B cell (primary cell): ENCODE data around the gene SLC25A29. TPM values are rescaled to one million over a fixed set of nuclear protein-coding genes. Genes with fewer than 3 reads are reported as not detected.
A peak's percentile ranks its signal among the peaks of the same experiment; 100 is the strongest.

Experiments used
- ATAC-seq: fragments of 200-7000 bp; cut with Tn5 transposase; one replicate; pipeline ENCODE4 v1.10.0; 2021; ENCODE audit warnings: low read depth, mild to moderate bottlenecking, moderate number of reproducible peaks, moderate library complexity
- CTCF ChIA-PET: fragments of 350-600 bp; sonication (Branson Sonifier 250); formaldehyde crosslinking; loops from one replicate; lab custom pipeline; 2021; ENCODE audit warnings: antibody characterized with exemption, inconsistent platforms; lab: Charles Lee
- POLR2A ChIA-PET: fragments of 350-600 bp; sonication (Branson Sonifier 250); formaldehyde crosslinking; loops from one replicate; lab custom pipeline; 2021; ENCODE audit warnings: antibody characterized with exemption; lab: Charles Lee
- DNase-seq: peaks from one replicate; pipeline ENCODE4 v3.0.0; 2013
- H2AFZ ChIP-seq: 2 replicates; pipeline ENCODE4 v1.6.1; 2012; ENCODE audit warnings: mild to moderate bottlenecking, low read depth, low read length; ENCODE audit not compliant: insufficient read depth, poor library complexity, severe bottlenecking
- H3K27ac ChIP-seq, 2 donors: 1 replicate in 1 of 2; 2 replicates in 1 of 2; pipeline ENCODE4 v1.5.1; 2012 to 2013; ENCODE audit warnings: low read length in 2 of 2, mild to moderate bottlenecking in 2 of 2, moderate library complexity in 1 of 2
- H3K27me3 ChIP-seq, 4 experiments: fragments of 200-600 bp in 1 of 4; sonication (generic) in 1 of 4; replicated peaks in 1 of 4; 1 replicate in 2 of 4; 2 replicates in 2 of 4; pipeline versions ENCODE4 v1.6.1 to v1.7.0; 2013 to 2016; ENCODE audit warnings: low read length in 3 of 4, mild to moderate bottlenecking in 2 of 4, mixed read lengths in 1 of 4, moderate library complexity in 1 of 4; ENCODE audit not compliant: insufficient read depth in 4 of 4, control insufficient read depth in 3 of 4; ENCODE audit errors: control extremely low read depth in 1 of 4
- H3K36me3 ChIP-seq, 2 experiments: replicated peaks in 1 of 2; 1 replicate in 1 of 2; 2 replicates in 1 of 2; pipeline versions ENCODE4 v1.6.1 to v1.7.1; 2013; ENCODE audit warnings: low read length in 1 of 2; ENCODE audit not compliant: insufficient read depth in 2 of 2, control insufficient read depth in 1 of 2; ENCODE audit errors: control extremely low read depth in 1 of 2, extremely low read depth in 1 of 2
- H3K4me1 ChIP-seq, 2 donors: fragments of 200-600 bp in 1 of 2; sonication (generic) in 1 of 2; 1 replicate in 1 of 2; 2 replicates in 1 of 2; pipeline versions ENCODE4 v1.5.1 to v1.6.1; 2013 to 2017; ENCODE audit warnings: low read length in 2 of 2; ENCODE audit not compliant: control insufficient read depth in 2 of 2, insufficient read depth in 2 of 2
- H3K4me2 ChIP-seq: replicated peaks from 2 replicates; pipeline ENCODE3; 2012; ENCODE audit warnings: mild to moderate bottlenecking, low read depth, low read length; ENCODE audit not compliant: poor library complexity, severe bottlenecking
- H3K4me3 ChIP-seq, 5 experiments: fragments of 200-600 bp in 1 of 5; sonication (generic) in 1 of 5; 1 replicate in 3 of 5; 2 replicates in 2 of 5; pipeline versions ENCODE4 v1.5.1 to v1.7.0; 2011 to 2016; ENCODE audit warnings: low read length in 4 of 5, mild to moderate bottlenecking in 4 of 5, low read depth in 2 of 5, control low read depth in 1 of 5, moderate library complexity in 1 of 5; ENCODE audit not compliant: insufficient read depth in 1 of 5; ENCODE audit errors: control extremely low read depth in 1 of 5, extremely low read depth in 1 of 5
- H3K79me2 ChIP-seq: fragments of 200-600 bp; sonication (generic); one replicate; pipeline ENCODE4 v1.6.0; 2016; ENCODE audit warnings: low read length; ENCODE audit not compliant: control insufficient read depth, insufficient read depth
- H3K9ac ChIP-seq: fragments of 200-600 bp; sonication (generic); 2 replicates; pipeline ENCODE4 v1.6.1; 2017; ENCODE audit warnings: mild to moderate bottlenecking, low read length, moderate library complexity
- H3K9me3 ChIP-seq, 3 donors: one replicate each; pipeline versions ENCODE4 v1.6.1 to v1.7.1; 2013; ENCODE audit warnings: low read length in 2 of 3; ENCODE audit not compliant: control insufficient read depth in 2 of 3, insufficient read depth in 1 of 3; ENCODE audit errors: control extremely low read depth in 1 of 3
- H4K20me1 ChIP-seq: 2 replicates; pipeline ENCODE4 v1.6.0; 2012; ENCODE audit warnings: mild to moderate bottlenecking, low read length; ENCODE audit not compliant: insufficient read depth, control insufficient read depth, poor library complexity, severe bottlenecking
- H3K27ac Mint-ChIP-seq: one replicate; pipeline ENCODE4 v1.8.0; 2021; ENCODE audit warnings: mixed read lengths
- H3K27me3 Mint-ChIP-seq: one replicate; pipeline ENCODE4 v1.8.0; 2021; ENCODE audit warnings: mixed read lengths
- H3K4me1 Mint-ChIP-seq: one replicate; pipeline ENCODE4 v1.8.0; 2021; ENCODE audit warnings: mixed read lengths
- H3K4me3 Mint-ChIP-seq: one replicate; pipeline ENCODE4 v1.8.0; 2021; ENCODE audit warnings: mixed read lengths
- H3K9me3 Mint-ChIP-seq: one replicate; pipeline ENCODE4 v1.8.0; 2022; ENCODE audit warnings: mixed read lengths; ENCODE audit not compliant: insufficient read depth
- EZH2 ChIP-seq: IDR thresholded peaks from 2 replicates; pipeline ENCODE4 v1.6.1; 2012; ENCODE audit warnings: borderline replicate concordance, low read depth, mild to moderate bottlenecking, moderate library complexity, low read length; ENCODE audit not compliant: insufficient read depth, poor library complexity, severe bottlenecking
- WGBS: methylation state at CpG from one replicate; pipeline ENCODE4 v1.1.5; 2013; ENCODE audit warnings: missing lambda C conversion rate; ENCODE audit not compliant: insufficient coverage; 5-methylcytosine and 5-hydroxymethylcytosine counted together
- intact Hi-C: fragments of 100-400 bp; cut with micrococcal nuclease; formaldehyde crosslinking; loops from one replicate; pipeline ENCODE4 v1.10.0; 2022
- polyA plus RNA-seq: library from polyadenylated mRNA; depleted of rRNA; stranded (reverse); fragments of >200 nt; gene quantifications from 2 replicates; pipeline ENCODE4 v1.2.3, GENCODE V29; 2012
- total RNA-seq, 2 donors: library from RNA; stranded (reverse); fragments of 120-200 nt in 1 of 2; gene quantifications; 1 replicate in 1 of 2; 2 replicates in 1 of 2; pipeline versions ENCODE4 v1.2.3 to v1.2.4, GENCODE V29; 2013 to 2022
- TF ChIP-seq, protein P1 (sequence below): fragments of 200-600 bp; IDR thresholded peaks from one replicate; pipeline ENCODE4 v1.8.0; 2022; ENCODE audit warnings: antibody characterized with exemption, mild to moderate bottlenecking

The SLC25A29 gene
- total and polyA plus RNA-seq, 2 donors (not counting 1 experiment from before 2014, with no cell fraction given) = 15.1 to 99.9 TPM

DNA sequence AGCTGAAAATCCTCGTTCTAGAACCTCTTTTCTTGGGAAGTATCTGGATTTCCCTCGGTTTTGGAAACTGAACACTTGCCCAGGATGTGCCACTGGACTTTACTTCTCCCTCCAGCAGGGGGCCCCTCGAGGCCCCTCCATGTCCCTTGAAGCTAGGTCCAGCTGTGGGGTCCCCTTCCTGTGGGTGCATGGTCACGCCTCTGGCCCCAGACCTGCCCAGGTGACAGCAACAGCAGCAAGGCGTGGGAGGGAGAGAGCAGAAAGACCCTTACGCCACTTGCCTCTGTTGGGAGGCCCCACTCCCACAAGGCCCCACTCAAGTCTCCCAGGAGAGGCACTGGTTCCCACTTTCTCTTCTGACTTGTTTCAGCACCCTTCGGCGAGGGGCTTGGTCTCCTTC, 3.1 kb downstream of the SLC25A29 start:
- no peak overlapping the region for H3K4me3 ChIP-seq
- Mint-ChIP-seq H3K4me3 (no peak overlapping the region), H3K27ac (peak overlapping the region; percentile 20), H3K9me3 (no peaks in the 10 kb centered on the region), H3K27me3 (no peaks in the 10 kb centered on the region), H3K4me1 (peaks cover 33% of the 10 kb centered on the region)
- ATAC-seq = no peak
- CTCF ChIA-PET = interaction anchor here (0.7 to 2.1 kb wide), 7 partner anchors 10 to 80 kb away, joined by 3 to 11 read pairs (median 4); no protein-coding TSS in a partner anchor
- H3K4me2 ChIP-seq = no peak overlapping the region
- no peaks in the 10 kb centered on the region for H4K20me1 ChIP-seq
- POLR2A ChIA-PET = interaction anchor here (1.6 kb wide), 1 partner anchor 9 kb away, joined by 3 read pairs; no protein-coding TSS in a partner anchor
- H3K27me3 ChIP-seq = peaks cover 0 to 3% (median 0%) of the 10 kb centered on the region in 4 experiments
- peaks cover 20% of the 10 kb centered on the region for H3K79me2 ChIP-seq
- no peaks in the 10 kb centered on the region for H3K36me3 ChIP-seq
- WGBS = 60% methylated on average over 8 of the region's 8 CpGs
- TF ChIP-seq, protein P1, sequence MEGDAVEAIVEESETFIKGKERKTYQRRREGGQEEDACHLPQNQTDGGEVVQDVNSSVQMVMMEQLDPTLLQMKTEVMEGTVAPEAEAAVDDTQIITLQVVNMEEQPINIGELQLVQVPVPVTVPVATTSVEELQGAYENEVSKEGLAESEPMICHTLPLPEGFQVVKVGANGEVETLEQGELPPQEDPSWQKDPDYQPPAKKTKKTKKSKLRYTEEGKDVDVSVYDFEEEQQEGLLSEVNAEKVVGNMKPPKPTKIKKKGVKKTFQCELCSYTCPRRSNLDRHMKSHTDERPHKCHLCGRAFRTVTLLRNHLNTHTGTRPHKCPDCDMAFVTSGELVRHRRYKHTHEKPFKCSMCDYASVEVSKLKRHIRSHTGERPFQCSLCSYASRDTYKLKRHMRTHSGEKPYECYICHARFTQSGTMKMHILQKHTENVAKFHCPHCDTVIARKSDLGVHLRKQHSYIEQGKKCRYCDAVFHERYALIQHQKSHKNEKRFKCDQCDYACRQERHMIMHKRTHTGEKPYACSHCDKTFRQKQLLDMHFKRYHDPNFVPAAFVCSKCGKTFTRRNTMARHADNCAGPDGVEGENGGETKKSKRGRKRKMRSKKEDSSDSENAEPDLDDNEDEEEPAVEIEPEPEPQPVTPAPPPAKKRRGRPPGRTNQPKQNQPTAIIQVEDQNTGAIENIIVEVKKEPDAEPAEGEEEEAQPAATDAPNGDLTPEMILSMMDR = peak; percentile 37
- no peak for TF ChIP-seq EZH2
- no peak overlapping the region for H3K9ac ChIP-seq
- peaks cover 16 to 32% of the 10 kb centered on the region in 2 donors for H3K4me1 ChIP-seq
- intact Hi-C loops = loop anchor here (10.0 kb wide), 1 partner anchor 698 kb away; the partner anchor contains the start of gene CCDC85C
- no peaks in the 10 kb centered on the region for H3K9me3 ChIP-seq
- peak; percentile 35 for DNase-seq
- H3K27ac ChIP-seq = no peak overlapping the region
- H2AFZ ChIP-seq = no peak overlapping the region

DNA sequence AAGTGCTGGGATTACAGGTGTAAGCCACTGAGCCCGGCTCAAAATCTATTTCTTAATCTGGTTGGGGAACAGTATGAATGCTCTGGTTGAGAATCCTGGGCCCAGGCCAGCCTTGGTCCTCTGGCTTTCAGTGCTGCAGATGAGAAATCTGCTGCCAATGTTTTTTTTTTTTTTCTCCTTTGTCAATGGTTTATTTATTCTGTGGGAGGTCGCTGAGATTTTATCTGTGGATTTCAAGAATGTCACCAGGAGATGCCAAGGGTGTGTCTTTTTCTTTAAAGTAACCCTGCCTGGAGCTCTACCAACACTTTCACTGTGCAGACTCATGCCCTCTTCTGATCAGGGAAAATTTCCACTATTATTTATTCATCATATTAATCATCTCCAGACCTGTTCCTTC, 3.6 kb downstream of the SLC25A29 start:
- Mint-ChIP-seq H3K9me3 (no peaks in the 10 kb centered on the region), H3K4me3 (no peak overlapping the region), H3K4me1 (peaks cover 38% of the 10 kb centered on the region), H3K27me3 (no peaks in the 10 kb centered on the region), H3K27ac (no peak overlapping the region)
- no peak overlapping the region for H3K4me3 ChIP-seq
- H3K27ac ChIP-seq = no peak overlapping the region
- no peak overlapping the region for H3K4me2 ChIP-seq
- peaks cover 22 to 37% of the 10 kb centered on the region in 2 donors for H3K4me1 ChIP-seq
- DNase-seq = no peak
- no peak overlapping the region for H2AFZ ChIP-seq
- ATAC-seq = no peak
- TF ChIP-seq, protein P1 = no peak
- no peak for TF ChIP-seq EZH2
- H4K20me1 ChIP-seq = no peaks in the 10 kb centered on the region
- CTCF ChIA-PET = interaction anchor here (0.7 to 2.1 kb wide), 7 partner anchors 11 to 80 kb away, joined by 3 to 11 read pairs (median 4); no protein-coding TSS in a partner anchor
- H3K27me3 ChIP-seq = peaks cover 0 to 3% (median 0%) of the 10 kb centered on the region in 4 experiments
- intact Hi-C loops = loop anchor here (10.0 kb wide), 1 partner anchor 698 kb away; the partner anchor contains the start of gene CCDC85C
- 100% methylated on average over 1 of the region's 2 CpGs for WGBS
- no peaks in the 10 kb centered on the region for H3K9me3 ChIP-seq
- POLR2A ChIA-PET = interaction anchor here (1.6 kb wide), 1 partner anchor 9 kb away, joined by 3 read pairs; no protein-coding TSS in a partner anchor
- H3K36me3 ChIP-seq = no peaks in the 10 kb centered on the region
- H3K9ac ChIP-seq = no peak overlapping the region
- peaks cover 20% of the 10 kb centered on the region for H3K79me2 ChIP-seq
